Endothelial cell (in vitro differentiated cells): ENCODE results near the gene ELFN1. TPM values are rescaled to one million over a fixed set of nuclear protein-coding genes. Genes with fewer than 3 reads are reported as not detected.

Experiments used
- DNase-seq: peaks from one replicate; pipeline ENCODE4 v3.0.0; 2021; ENCODE audit warnings: low spot score
- H3K27ac Mint-ChIP-seq: one replicate; pipeline ENCODE4 v1.8.0; 2021; ENCODE audit warnings: mixed read lengths, inconsistent platforms; ENCODE audit not compliant: unreplicated experiment
- H3K27me3 Mint-ChIP-seq: one replicate; pipeline ENCODE4 v1.8.0; 2021; ENCODE audit warnings: mild to moderate bottlenecking, moderate library complexity, mixed read lengths, inconsistent platforms; ENCODE audit not compliant: unreplicated experiment
- H3K36me3 Mint-ChIP-seq: one replicate; pipeline ENCODE4 v1.8.0; 2021; ENCODE audit warnings: mild to moderate bottlenecking, low read depth, mixed read lengths, inconsistent platforms; ENCODE audit not compliant: unreplicated experiment
- H3K4me1 Mint-ChIP-seq: one replicate; pipeline ENCODE4 v1.8.0; 2021; ENCODE audit warnings: mild to moderate bottlenecking, mixed read lengths, inconsistent platforms; ENCODE audit not compliant: unreplicated experiment
- H3K4me3 Mint-ChIP-seq: one replicate; pipeline ENCODE4 v1.8.0; 2021; ENCODE audit warnings: mild to moderate bottlenecking, mixed read lengths, inconsistent platforms; ENCODE audit not compliant: unreplicated experiment
- H3K9me3 Mint-ChIP-seq: one replicate; pipeline ENCODE4 v1.8.0; 2021; ENCODE audit warnings: mixed read lengths, inconsistent platforms; ENCODE audit not compliant: unreplicated experiment
- CTCF ChIP-seq: fragments of 200-600 bp; sonication (generic); IDR thresholded peaks from one replicate; pipeline ENCODE4 v1.5.0; 2021; ENCODE audit warnings: antibody characterized with exemption; ENCODE audit not compliant: unreplicated experiment
- total RNA-seq: library from RNA; stranded (reverse); fragmentation: NEBNext Ultra II Directional; extraction: Animal tissue kit (Norgen Biotek cat#: 25700); gene quantifications from one replicate; pipeline ENCODE4 v1.2.1, GENCODE V29; 2021; ENCODE audit not compliant: unreplicated experiment

The ELFN1 gene
- total RNA-seq, 1 donor from 2014 or later = 10.6 TPM

GRCh38 chr7:1743481-1744230 lies 73.6 kb downstream of the ELFN1 start:
- no peaks in the 10 kb centered on the region for H3K4me1 Mint-ChIP-seq
- no peaks in the 10 kb centered on the region for H3K36me3 Mint-ChIP-seq
- H3K27ac Mint-ChIP-seq = no peak overlapping the region
- H3K9me3 Mint-ChIP-seq = no peaks in the 10 kb centered on the region
- no peak overlapping the region for H3K4me3 Mint-ChIP-seq
- H3K27me3 Mint-ChIP-seq = peaks cover 10% of the 10 kb centered on the region
- no peak for DNase-seq
- TF ChIP-seq CTCF = no peak

GRCh38 chr7:1744296-1745017 lies 74.4 kb downstream of the ELFN1 start:
- H3K27ac Mint-ChIP-seq = no peak overlapping the region

GRCh38 chr7:1745018-1745532 lies 75.0 kb downstream of the ELFN1 start:
- TF ChIP-seq CTCF = no peak
- Mint-ChIP-seq H3K9me3 (no peaks in the 10 kb centered on the region), H3K4me1 (no peaks in the 10 kb centered on the region), H3K27me3 (peaks cover 5% of the 10 kb centered on the region), H3K4me3 (no peak overlapping the region), H3K36me3 (no peaks in the 10 kb centered on the region), H3K27ac (no peak overlapping the region)
- no peak for DNase-seq

More at GRCh38 chr7:1744296-1745017, 74.4 kb downstream of the ELFN1 start:
- peaks cover 5% of the 10 kb centered on the region for H3K27me3 Mint-ChIP-seq
- H3K9me3 Mint-ChIP-seq = no peaks in the 10 kb centered on the region
- no peaks in the 10 kb centered on the region for H3K36me3 Mint-ChIP-seq
- DNase-seq = no peak
- no peak overlapping the region for H3K4me3 Mint-ChIP-seq
- no peak for TF ChIP-seq CTCF
- no peaks in the 10 kb centered on the region for H3K4me1 Mint-ChIP-seq

- Mint-ChIP-seq H3K9me3 (no peaks in the 10 kb centered on the region), H3K27ac (no peak overlapping the region), H3K4me1 (no peaks in the 10 kb centered on the region), H3K36me3 (no peaks in the 10 kb centered on the region), H3K27me3 (peaks cover 5% of the 10 kb centered on the region), H3K4me3 (no peak overlapping the region)
- DNase-seq = no peak
- no peak for TF ChIP-seq CTCF
These were observed 75.8 kb downstream of the ELFN1 start for GRCh38 chr7:1745576-1746490.
